H9 (cell line): Measurements from ENCODE around the gene FAM222B. TPM values are rescaled to one million over a fixed set of nuclear protein-coding genes. Genes with fewer than 3 reads are reported as not detected.

Experiments used
- DNase-seq: peaks from one replicate; pipeline ENCODE4 v3.0.0-alpha.2; 2017
- H2AFZ ChIP-seq: one replicate; pipeline ENCODE4 v1.6.1; 2013; ENCODE audit warnings: mild to moderate bottlenecking, low read length, control low read depth, moderate library complexity
- H2AK5ac ChIP-seq: 2 replicates; pipeline ENCODE4 v1.6.1; 2013; ENCODE audit warnings: low read length, control low read depth, mixed read lengths; ENCODE audit not compliant: insufficient read length
- H2BK120ac ChIP-seq: one replicate; pipeline ENCODE4 v1.6.1; 2013; ENCODE audit warnings: low read depth, mild to moderate bottlenecking, low read length, control low read depth, inconsistent platforms; ENCODE audit not compliant: poor library complexity, severe bottlenecking
- H2BK12ac ChIP-seq: 2 replicates; pipeline ENCODE4 v1.6.1; 2013; ENCODE audit warnings: low read length, control low read depth, mixed read lengths, low read depth; ENCODE audit not compliant: insufficient read length
- H2BK15ac ChIP-seq: 2 replicates; pipeline ENCODE4 v1.6.1; 2013; ENCODE audit warnings: low read depth, low read length, control low read depth
- H2BK20ac ChIP-seq: one replicate; pipeline ENCODE4 v1.6.1; 2013; ENCODE audit warnings: low read depth, mild to moderate bottlenecking, low read length, control low read depth, inconsistent platforms; ENCODE audit not compliant: poor library complexity, severe bottlenecking
- H2BK5ac ChIP-seq: 2 replicates; pipeline ENCODE4 v1.6.1; 2013; ENCODE audit warnings: low read length, control low read depth, mixed read lengths; ENCODE audit not compliant: insufficient read length
- H3K14ac ChIP-seq: 2 replicates; pipeline ENCODE4 v1.6.1; 2013; ENCODE audit warnings: low read length, control low read depth; ENCODE audit not compliant: insufficient read depth
- H3K18ac ChIP-seq: 2 replicates; pipeline ENCODE4 v1.6.1; 2013; ENCODE audit warnings: low read depth, mild to moderate bottlenecking, mixed read lengths, low read length, control low read depth; ENCODE audit not compliant: insufficient read length
- H3K23ac ChIP-seq: 2 replicates; pipeline ENCODE4 v1.6.1; 2013; ENCODE audit warnings: low read length, control low read depth, mixed read lengths, low read depth; ENCODE audit not compliant: insufficient read length
- H3K23me2 ChIP-seq: 2 replicates; pipeline ENCODE4 v1.6.1; 2013; ENCODE audit warnings: low read depth, mild to moderate bottlenecking, mixed read lengths, low read length, control low read depth; ENCODE audit not compliant: insufficient read length, poor library complexity, severe bottlenecking
- H3K27ac ChIP-seq: 2 replicates; pipeline ENCODE4 v1.5.1; 2013; ENCODE audit warnings: low read length, control low read depth, mixed read lengths, low read depth; ENCODE audit not compliant: insufficient read length
- H3K27me3 ChIP-seq: 2 replicates; pipeline ENCODE4 v1.6.1; 2013; ENCODE audit warnings: low read length, control low read depth, inconsistent platforms; ENCODE audit not compliant: insufficient read depth
- H3K4ac ChIP-seq: 2 replicates; pipeline ENCODE4 v1.6.1; 2013; ENCODE audit warnings: low read depth, mild to moderate bottlenecking, control low read depth, inconsistent platforms, low read length, moderate library complexity
- H3K4me1 ChIP-seq: 2 replicates; pipeline ENCODE4 v1.6.1; 2013; ENCODE audit warnings: low read length, control low read depth, inconsistent platforms; ENCODE audit not compliant: insufficient read depth
- H3K4me2 ChIP-seq: 2 replicates; pipeline ENCODE4 v1.6.1; 2013; ENCODE audit warnings: low read length, control low read depth, mixed read lengths; ENCODE audit not compliant: insufficient read length, insufficient read depth
- H3K56ac ChIP-seq: 2 replicates; pipeline ENCODE4 v1.6.1; 2013; ENCODE audit warnings: low read depth, mild to moderate bottlenecking, mixed read lengths, low read length, control low read depth; ENCODE audit not compliant: insufficient read length
- H3K79me1 ChIP-seq: 2 replicates; pipeline ENCODE4 v1.6.1; 2013; ENCODE audit warnings: low read depth, mild to moderate bottlenecking, moderate library complexity, low read length, control low read depth, inconsistent platforms; ENCODE audit not compliant: insufficient read depth, poor library complexity, severe bottlenecking
- H3K79me2 ChIP-seq: 2 replicates; pipeline ENCODE4 v1.6.1; 2013; ENCODE audit warnings: low read length, control low read depth, inconsistent platforms; ENCODE audit not compliant: insufficient read depth
- H3K9ac ChIP-seq: 2 replicates; pipeline ENCODE4 v1.6.1; 2013; ENCODE audit warnings: low read length, control low read depth, mixed read lengths; ENCODE audit not compliant: insufficient read length; ENCODE audit errors: extremely low read depth
- H3K9me3 ChIP-seq: one replicate; pipeline ENCODE4 v1.6.1; 2013; ENCODE audit warnings: low read depth, low read length, inconsistent platforms; ENCODE audit not compliant: control insufficient read depth
- H3T11ph ChIP-seq: one replicate; pipeline ENCODE4 v1.6.1; 2013; ENCODE audit warnings: mild to moderate bottlenecking, low read length, control low read depth, inconsistent platforms
- H4K20me1 ChIP-seq: one replicate; pipeline ENCODE4 v1.6.1; 2013; ENCODE audit not compliant: control insufficient read depth, insufficient read length, insufficient read depth
- H4K5ac ChIP-seq: 2 replicates; pipeline ENCODE4 v1.6.1; 2013; ENCODE audit warnings: low read depth, mild to moderate bottlenecking, mixed read lengths, low read length, control low read depth; ENCODE audit not compliant: insufficient read length
- H4K8ac ChIP-seq: replicated peaks from 2 replicates; pipeline ENCODE4 v1.6.1; 2013; ENCODE audit warnings: low read length, control low read depth, mixed read lengths, low read depth; ENCODE audit not compliant: insufficient read length
- H4K91ac ChIP-seq: 2 replicates; pipeline ENCODE4 v1.6.1; 2013; ENCODE audit warnings: low read depth, mild to moderate bottlenecking, moderate library complexity, mixed read lengths, low read length, control low read depth; ENCODE audit not compliant: insufficient read length
- H3K27ac Mint-ChIP-seq, 3 experiments: 2 replicates in 2 of 3; 3 replicates in 1 of 3; pipeline ENCODE4 v1.8.0; 2020 to 2021; ENCODE audit warnings: mixed read lengths in 3 of 3, mild to moderate bottlenecking in 1 of 3, moderate library complexity in 1 of 3
- H3K27me3 Mint-ChIP-seq: 2 replicates; pipeline ENCODE4 v1.8.0; 2021; ENCODE audit warnings: low read depth, mild to moderate bottlenecking, moderate library complexity, mixed read lengths
- H3K36me3 Mint-ChIP-seq, 3 experiments: 2 replicates in 2 of 3; 3 replicates in 1 of 3; pipeline ENCODE4 v1.8.0; 2020 to 2021; ENCODE audit warnings: low read depth in 3 of 3, mixed read lengths in 3 of 3; ENCODE audit not compliant: insufficient read depth in 1 of 3
- H3K4me1 Mint-ChIP-seq, 2 experiments: 2 replicates each; pipeline ENCODE4 v1.8.0; 2020; ENCODE audit warnings: mixed read lengths in 2 of 2
- H3K4me3 Mint-ChIP-seq, 2 experiments: 2 replicates in 1 of 2; 3 replicates in 1 of 2; pipeline ENCODE4 v1.8.0; 2020 to 2021; ENCODE audit warnings: mild to moderate bottlenecking in 2 of 2, mixed read lengths in 2 of 2, moderate library complexity in 1 of 2
- H3K9me3 Mint-ChIP-seq, 2 experiments: 2 replicates in 1 of 2; 3 replicates in 1 of 2; pipeline ENCODE4 v1.8.0; 2020; ENCODE audit warnings: mild to moderate bottlenecking in 2 of 2, mixed read lengths in 2 of 2, moderate library complexity in 1 of 2
- CTCF ChIP-seq: fragments of 200-600 bp; sonication (generic); conservative IDR thresholded peaks from 3 replicates; pipeline ENCODE4 v1.8.0; 2021; ENCODE audit warnings: antibody characterized with exemption, mild to moderate bottlenecking
- whole genome bisulfite sequencing: extraction: QIAGEN DNeasy Blood & Tissue Kit; methylation state at CpG from one replicate; pipeline ENCODE4 v1.1.7; 2013; ENCODE audit warnings: missing lambda C conversion rate, low lambda C conversion rate, mixed read lengths; ENCODE audit not compliant: insufficient read length; ENCODE audit errors: extremely low coverage; 5-methylcytosine and 5-hydroxymethylcytosine counted together
- total RNA-seq: library from RNA; stranded (reverse); gene quantifications from 2 replicates; pipeline ENCODE4 v1.2.1, GENCODE V29; 2021

Gene FAM222B
- total RNA-seq, 1 experiment from 2014 or later, result 76.1 TPM

DNA sequence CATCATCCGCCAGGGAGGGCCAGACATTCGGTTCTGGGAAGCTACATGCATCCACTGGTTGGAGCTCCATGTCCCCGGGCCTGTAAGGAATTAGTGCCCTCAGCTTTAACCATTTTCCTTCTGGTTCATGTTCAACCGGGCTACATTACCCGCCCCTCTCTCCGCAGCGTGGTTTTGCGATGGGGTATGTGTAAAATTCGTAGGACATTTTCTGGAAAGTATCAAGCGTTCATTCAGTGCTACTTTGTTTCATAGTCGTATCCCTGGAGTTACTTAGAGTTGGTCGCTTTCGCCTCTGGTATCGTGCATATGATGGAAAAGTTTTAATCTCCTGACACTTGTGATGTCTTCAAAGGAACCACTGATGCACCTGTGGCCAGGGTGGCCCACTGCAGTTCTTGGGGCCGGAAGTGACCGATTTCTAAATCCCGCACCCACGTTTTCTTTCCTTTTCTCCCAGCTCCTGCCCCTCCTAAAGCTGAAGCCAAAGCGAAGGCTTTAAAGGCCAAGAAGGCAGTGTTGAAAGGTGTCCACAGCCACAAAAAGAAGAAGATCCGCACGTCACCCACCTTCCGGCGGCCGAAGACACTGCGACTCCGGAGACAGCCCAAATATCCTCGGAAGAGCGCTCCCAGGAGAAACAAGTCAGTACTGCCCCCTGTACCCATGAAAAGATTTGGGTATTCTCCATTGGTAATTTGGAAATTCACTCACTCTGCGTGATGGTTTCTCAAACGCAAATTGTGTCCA is 122.2 kb downstream of the FAM222B start:
- no peaks in the 10 kb centered on the region for H4K20me1 ChIP-seq

More for the DNA sequence above, 122.2 kb downstream of the FAM222B start:
- H2AK5ac ChIP-seq, result no peak overlapping the region
- H4K8ac ChIP-seq, result no peak overlapping the region
- Mint-ChIP-seq H3K4me3 (peak overlapping the region; percentile 99), H3K4me1 (peaks cover 48 to 74% of the 10 kb centered on the region in 2 experiments), H3K9me3 (no peaks in the 10 kb centered on the region; a peak in 2 of 5 replicates), H3K27me3 (no peaks in the 10 kb centered on the region), H3K36me3 (peaks cover 50 to 65% (median 55%) of the 10 kb centered on the region in 3 experiments), H3K27ac (peak overlapping the region; percentile 99 to 100 (median 100))
- no peak overlapping the region for H2BK20ac ChIP-seq
- H3K27me3 ChIP-seq, result no peaks in the 10 kb centered on the region
- H3K9me3 ChIP-seq, result no peaks in the 10 kb centered on the region
- H2BK15ac ChIP-seq, result no peak overlapping the region
- no peak overlapping the region for H2BK120ac ChIP-seq
- peak; percentile 43 for TF ChIP-seq CTCF
- no peak overlapping the region for H3K23ac ChIP-seq
- peak overlapping the region; percentile 4 for H2BK5ac ChIP-seq
- peak overlapping the region; percentile 21 for H3K27ac ChIP-seq
- peaks cover 33% of the 10 kb centered on the region for H3K23me2 ChIP-seq
- H3K56ac ChIP-seq, result no peak overlapping the region
- H4K5ac ChIP-seq, result no peak overlapping the region
- 0 out of 2 replicates have a peak, but pooled peaks cover 10% of the 10 kb centered on the region for H3K4me1 ChIP-seq
- H3K79me2 ChIP-seq, result peaks cover 24% of the 10 kb centered on the region; the same call in 1 of the 2 replicates
- no CpG with 5 or more reads among the region's 30 CpGs for WGBS
- peak overlapping the region; percentile 89 for H3K18ac ChIP-seq
- no peak overlapping the region for H2BK12ac ChIP-seq
- peak overlapping the region; percentile 96 for H3K14ac ChIP-seq
- DNase-seq, result no peak
- no peak overlapping the region for H4K91ac ChIP-seq
- H3K79me1 ChIP-seq, result peaks cover 6% of the 10 kb centered on the region
- no peak overlapping the region for H3T11ph ChIP-seq
- H3K4ac ChIP-seq, result no peak overlapping the region
- H3K9ac ChIP-seq, result peak overlapping the region; percentile 96
- H2AFZ ChIP-seq, result no peak overlapping the region
- H3K4me2 ChIP-seq, result peak overlapping the region; percentile 90
